ENCODE results near the gene GAPDH. TPM values are rescaled to one million over a fixed set of nuclear protein-coding genes. Genes with fewer than 3 reads are reported as not detected.
"Not testable (repeated sequence)": the region's sequence is repeated elsewhere in the genome, so short reads cannot be mapped to it uniquely, and the experiment has no call there.

GAPDH gene
- total RNA-seq, 1 donor from 2014 or later: 1,402 TPM

GRCh38 chr12:6558014-6558760 lies 23.9 kb downstream of the GAPDH start:
- DNase-seq (ENCODE audit: low spot score): not testable (repeated sequence)

GRCh38 chr12:6559500-6559899 lies 25.2 kb downstream of the GAPDH start:
- no peak for DNase-seq (ENCODE audit: low spot score)

DNA sequence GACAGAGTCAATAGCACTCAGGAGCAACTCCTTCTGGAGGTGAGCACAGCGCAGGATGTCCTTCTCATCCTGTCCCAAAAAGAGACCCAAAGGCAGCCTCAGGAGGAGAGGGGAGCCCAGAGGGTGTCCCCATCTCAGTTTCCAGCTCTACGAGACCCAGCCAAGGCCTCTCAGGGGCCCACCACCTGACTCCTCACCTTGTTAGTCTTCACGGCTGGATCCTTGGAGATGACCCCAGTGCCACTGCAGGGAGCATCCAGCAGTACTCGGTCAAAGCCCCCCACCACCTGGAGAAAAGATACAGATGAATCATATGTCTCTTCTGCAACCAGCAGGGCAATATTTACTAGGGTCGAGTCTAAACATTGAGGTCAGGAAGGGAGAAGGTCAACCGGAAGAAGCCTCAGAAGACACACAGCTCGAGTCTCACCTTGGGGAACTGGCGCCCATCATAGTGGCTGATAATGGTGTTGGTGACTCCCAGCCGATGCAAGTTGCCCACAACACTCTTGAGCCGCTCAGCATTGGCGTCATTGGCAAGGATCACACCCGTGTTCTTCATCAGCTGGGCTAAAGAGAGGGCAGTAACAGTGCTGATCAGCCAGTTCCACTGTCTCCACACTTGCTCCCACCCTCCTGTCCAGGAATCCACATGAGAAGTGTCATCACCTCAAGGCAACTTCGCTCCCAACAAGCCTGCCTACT lies 26.3 kb downstream of the GAPDH start:
- DNase-seq (ENCODE audit: low spot score): no peak

GRCh38 chr12:6562881-6563280 lies 28.6 kb downstream of the GAPDH start:
- DNase-seq (ENCODE audit: low spot score): no peak

GRCh38 chr12:6563448-6564050 lies 29.2 kb downstream of the GAPDH start:
- no peak for DNase-seq (ENCODE audit: low spot score)

DNA sequence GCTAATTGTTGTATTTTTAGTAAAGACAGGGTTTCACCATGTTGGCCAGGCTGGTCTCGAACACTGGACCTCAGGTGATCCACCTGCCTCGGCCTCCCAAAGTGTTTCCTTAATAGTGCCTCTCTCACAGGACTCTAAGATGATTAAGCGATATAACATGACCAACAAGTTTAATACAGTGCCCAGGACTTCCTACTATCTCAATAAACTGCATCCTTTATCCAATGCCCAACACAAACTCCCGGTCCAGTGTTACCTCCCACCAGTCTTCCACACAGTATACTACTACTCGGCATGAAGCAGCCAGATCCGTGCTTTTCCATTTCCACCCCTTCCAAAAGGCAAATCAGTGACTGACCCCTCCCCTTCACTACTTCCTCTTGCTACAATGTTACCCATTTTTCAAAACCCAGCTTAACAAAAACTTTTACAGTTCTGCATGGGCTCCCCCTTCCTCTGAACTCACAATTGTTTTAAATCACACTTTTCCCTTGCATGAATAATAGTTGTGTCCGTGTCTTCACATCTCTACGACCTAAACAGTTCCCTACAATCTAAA lies 32.9 kb downstream of the GAPDH start:
- no peak for DNase-seq (ENCODE audit: low spot score)

DNA sequence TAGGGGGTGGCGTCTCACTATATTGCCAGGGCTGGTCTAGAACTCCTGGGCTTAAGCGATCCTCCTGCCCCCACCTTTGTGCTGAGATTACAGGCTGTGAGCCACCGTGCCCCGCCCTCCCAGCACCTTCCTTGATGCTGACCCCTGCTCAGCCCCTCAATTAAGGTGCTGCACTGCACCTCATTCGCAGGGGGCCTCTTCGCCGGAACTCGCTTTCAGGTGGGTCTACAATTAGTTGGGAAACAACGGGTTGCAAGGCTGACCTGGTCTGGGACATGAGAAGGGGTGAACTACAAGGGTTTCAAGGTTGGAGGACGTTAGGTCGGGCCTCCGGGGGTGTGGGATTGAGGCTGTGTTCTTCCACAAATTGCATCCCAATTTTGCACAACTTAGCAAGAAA lies 35.0 kb downstream of the GAPDH start:
- no peak for DNase-seq (ENCODE audit: low spot score)

GRCh38 chr12:6569786-6570185 lies 35.5 kb downstream of the GAPDH start:
- no peak for DNase-seq (ENCODE audit: low spot score)

- DNase-seq (ENCODE audit: low spot score): no peak
Measured at GRCh38 chr12:6570264-6570887, 36.1 kb downstream of the GAPDH start.

- no peak for DNase-seq (ENCODE audit: low spot score)
Measured at GRCh38 chr12:6573001-6573400, 38.7 kb downstream of the GAPDH start.

DNA sequence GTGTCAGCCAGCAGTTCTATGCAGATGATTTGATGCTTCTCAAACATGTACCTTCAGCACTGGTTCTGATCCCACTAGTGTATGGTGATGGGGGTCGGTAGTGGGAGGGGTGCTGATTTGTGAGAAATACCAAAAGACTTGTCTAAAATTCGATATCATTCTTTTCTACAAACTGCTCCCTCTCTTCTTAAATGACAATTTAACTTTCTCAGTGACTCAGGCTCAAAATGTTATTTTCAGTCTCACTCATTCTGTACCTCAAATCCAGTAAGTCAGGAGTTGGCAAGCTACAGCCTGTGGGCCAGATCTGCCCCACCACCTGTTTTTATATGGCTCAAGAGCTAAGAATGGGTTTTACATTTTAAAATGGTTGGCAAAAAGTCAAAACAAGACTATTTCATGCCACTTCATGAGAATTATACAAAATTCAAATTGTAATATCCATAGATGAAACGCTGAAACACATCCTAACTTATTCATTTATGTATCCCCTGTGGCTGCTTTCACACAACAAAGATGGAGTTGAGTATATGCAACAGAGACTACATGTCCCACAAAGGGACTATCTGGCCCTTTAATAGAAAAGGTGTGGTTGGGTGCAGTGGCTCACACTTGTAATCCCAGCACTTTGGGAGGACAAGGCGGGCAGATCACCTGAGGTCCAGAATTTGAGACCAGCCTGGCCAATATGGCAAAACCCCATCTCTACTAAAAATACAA lies 40.4 kb downstream of the GAPDH start:
- no peak for DNase-seq (ENCODE audit: low spot score)

- no peak for DNase-seq (ENCODE audit: low spot score)
Measured at GRCh38 chr12:6575648-6576047, 41.3 kb downstream of the GAPDH start.

- DNase-seq (ENCODE audit: low spot score): no peak
Measured at GRCh38 chr12:6582196-6582595, 47.9 kb downstream of the GAPDH start.

GRCh38 chr12:6582959-6583358 lies 48.6 kb downstream of the GAPDH start:
- DNase-seq (ENCODE audit: low spot score): no peak

- DNase-seq (ENCODE audit: low spot score): no peak
Measured at GRCh38 chr12:6584293-6584692, 50.0 kb downstream of the GAPDH start.

GRCh38 chr12:6586569-6586968 lies 52.3 kb downstream of the GAPDH start:
- DNase-seq (ENCODE audit: low spot score): not testable (repeated sequence)

Other genes with a start within 250 kb of the GAPDH start
- 52.2 TPM for gene PLEKHG6, start 223.8 kb upstream of the GAPDH start, total RNA-seq
- gene TNFRSF1A, start 192.4 kb upstream of the GAPDH start, total RNA-seq: 264 TPM
- 3.3 TPM for gene SCNN1A, start 159.0 kb upstream of the GAPDH start, total RNA-seq
- gene LTBR, start 150.4 kb upstream of the GAPDH start, total RNA-seq: 161 TPM
- not detected for gene CD27, start 89.6 kb upstream of the GAPDH start, total RNA-seq
- 13.0 TPM for gene TAPBPL, start 82.5 kb upstream of the GAPDH start, total RNA-seq
- 5.8 TPM for gene VAMP1, start 63.8 kb upstream of the GAPDH start, total RNA-seq
- 116 TPM for gene MRPL51, start 41.3 kb upstream of the GAPDH start, total RNA-seq
- 12.8 TPM for gene NCAPD2, start 40.4 kb upstream of the GAPDH start, total RNA-seq
- 22.5 TPM for gene IFFO1, start 21.5 kb downstream of the GAPDH start, total RNA-seq
- gene NOP2, start 33.8 kb downstream of the GAPDH start, total RNA-seq: 56.0 TPM
- 218 TPM for gene CHD4, start 72.9 kb downstream of the GAPDH start, total RNA-seq
- 2.5 TPM for gene LPAR5, start 101.4 kb downstream of the GAPDH start, total RNA-seq
- 2.5 TPM for gene ACRBP, start 112.9 kb downstream of the GAPDH start, total RNA-seq
- gene ING4, start 128.6 kb downstream of the GAPDH start, total RNA-seq: 16.7 TPM
- gene ZNF384, start 154.9 kb downstream of the GAPDH start, total RNA-seq: 39.3 TPM
- 0.16 TPM for gene PIANP, start 166.3 kb downstream of the GAPDH start, total RNA-seq
- gene COPS7A, start 189.5 kb downstream of the GAPDH start, total RNA-seq: 57.5 TPM
- gene MLF2, start 218.6 kb downstream of the GAPDH start, total RNA-seq: 145 TPM
- gene PTMS, start 231.8 kb downstream of the GAPDH start, total RNA-seq: 161 TPM
- 1.3 TPM for gene LAG3, start 238.0 kb downstream of the GAPDH start, total RNA-seq